Fibroblast of the aortic adventitia (primary cell): Measurements from ENCODE around the gene DUSP2. TPM values are rescaled to one million over a fixed set of nuclear protein-coding genes. Genes with fewer than 3 reads are reported as not detected.

Experiments used
- DNase-seq: peaks from one replicate; pipeline ENCODE4 v3.0.0-alpha.2; 2010; ENCODE audit warnings: low read depth
- H3K4me3 ChIP-seq: 2 replicates; pipeline ENCODE4 v1.5.1; 2011; ENCODE audit warnings: low read depth, mild to moderate bottlenecking, control low read depth, low read length, moderate library complexity
- CTCF ChIP-seq: IDR thresholded peaks from 2 replicates; pipeline ENCODE4 v1.5.1; 2011; ENCODE audit warnings: mild to moderate bottlenecking, low read length, control low read depth, inconsistent platforms; ENCODE audit not compliant: insufficient read depth
- total RNA-seq: library from RNA; depleted of rRNA; stranded (reverse); fragments of >200 nt; gene quantifications from 2 replicates; pipeline ENCODE4 v1.2.3, GENCODE V29; 2012; ENCODE audit warnings: low replicate concordance

DUSP2 gene
- total RNA-seq, 1 donor: 0.36 TPM

GRCh38 chr2:96152304-96153161 is 7.3 kb upstream of the DUSP2 start:
- TF ChIP-seq CTCF: no peak
- H3K4me3 ChIP-seq: no peak overlapping the region
- DNase-seq: no peak

- no peak for DNase-seq
- TF ChIP-seq CTCF: no peak
- no peak overlapping the region for H3K4me3 ChIP-seq
Measured at GRCh38 chr2:96151595-96152303, 6.5 kb upstream of the DUSP2 start.

- no peak for DNase-seq
- no peak for TF ChIP-seq CTCF
- no peak overlapping the region for H3K4me3 ChIP-seq
Measured at GRCh38 chr2:96150791-96151594, 5.8 kb upstream of the DUSP2 start.

- TF ChIP-seq CTCF: no peak
- H3K4me3 ChIP-seq: no peak overlapping the region
- no peak for DNase-seq
Measured at GRCh38 chr2:96150007-96150640, 4.9 kb upstream of the DUSP2 start.

GRCh38 chr2:96148410-96149217 is 3.4 kb upstream of the DUSP2 start:
- H3K4me3 ChIP-seq: no peak overlapping the region
- TF ChIP-seq CTCF: no peak
- peak; percentile 84 for DNase-seq
